Measurements from ENCODE around the gene BST2.

GRCh38 chr19:17357724-17358123, 47.7 kb downstream of the BST2 start:
- no peak for TF ChIP-seq CTCF (IDR thresholded peaks at IDR 0.05; ENCODE audit: borderline replicate concordance, extremely low read depth, low read length, poor library complexity, severe bottlenecking)
- TF ChIP-seq EZH2 (IDR thresholded peaks at IDR 0.05; ENCODE audit: borderline replicate concordance, low read depth, low read length, severe bottlenecking): no peak

All from DND-41 (cell line).